Upper lobe of left lung (tissue), 6 donors: Measurements from ENCODE around the gene HNMT. TPM values are rescaled to one million over a fixed set of nuclear protein-coding genes. Genes with fewer than 3 reads are reported as not detected.

Experiments
- ATAC-seq, 2 donors: fragments of 200-7000 bp; cut with Tn5 transposase; one replicate each; pipeline ENCODE4 v1.9.1; 2022; ENCODE audit warnings: mild to moderate bottlenecking in 2 of 2, moderate library complexity in 2 of 2; ENCODE audit not compliant: low FRiP score in 2 of 2
- DNase-seq, 2 donors: peaks; one replicate each; pipeline ENCODE4 v3.0.0-alpha.2; 2019 to 2020
- H3K27ac ChIP-seq, 4 donors: fragments of 200-600 bp; sonication (generic); one replicate each; pipeline ENCODE4 v1.5.1; 2016 to 2019
- H3K27me3 ChIP-seq, 4 donors: fragments of 200-600 bp; sonication (generic); one replicate each; pipeline ENCODE4 v1.5.1; 2017 to 2019
- H3K36me3 ChIP-seq, 4 donors: fragments of 200-600 bp; sonication (generic); one replicate each; pipeline ENCODE4 v1.5.1; 2016 to 2019
- H3K4me1 ChIP-seq, 4 donors: fragments of 200-600 bp; sonication (generic); one replicate each; pipeline ENCODE4 v1.5.1; 2018 to 2019
- H3K4me3 ChIP-seq, 4 donors: fragments of 200-600 bp; sonication (generic); one replicate each; pipeline ENCODE4 v1.5.1; 2017 to 2019; ENCODE audit warnings: mild to moderate bottlenecking in 2 of 4, moderate library complexity in 1 of 4
- H3K9me3 ChIP-seq, 4 donors: fragments of 200-600 bp; sonication (generic); one replicate each; pipeline ENCODE4 v1.5.1; 2018 to 2019
- EP300 ChIP-seq, 4 donors: sonication (generic); formaldehyde crosslinking; IDR thresholded peaks; one replicate each; pipeline ENCODE4 v1.5.1; 2017; ENCODE audit warnings: antibody characterized with exemption in 4 of 4, control low read depth in 2 of 4
- POLR2A ChIP-seq, 4 donors: fragments of 450-650 bp; IDR thresholded peaks; one replicate each; pipeline ENCODE4 v1.5.1; 2016 to 2017; ENCODE audit warnings: antibody characterized with exemption in 4 of 4, mild to moderate bottlenecking in 2 of 4
- POLR2AphosphoS5 ChIP-seq, 2 donors: sonication (generic); formaldehyde crosslinking; IDR thresholded peaks; one replicate each; pipeline ENCODE4 v1.5.1; 2017; ENCODE audit warnings: antibody characterized with exemption in 2 of 2
- WGBS, 2 donors: methylation state at CpG; one replicate each; pipeline ENCODE4 v1.1.5; 2017 to 2018; 5-methylcytosine and 5-hydroxymethylcytosine counted together
- total RNA-seq, 6 donors: library from RNA; depleted of rRNA in 4 of 6; stranded (reverse); fragments of >200 nt in 4 of 6; gene quantifications; one replicate each; pipeline versions ENCODE4 v1.1.0 to v1.2.1, GENCODE V29; 2016 to 2021
- TF ChIP-seq, protein P1 (sequence below), 6 experiments: fragments of 450-650 bp in 4 of 6; fragments of 200-600 bp in 2 of 6; sonication (generic) in 2 of 6; IDR thresholded peaks; one replicate each; pipeline ENCODE4 v1.5.1; 2016 to 2019; ENCODE audit warnings: antibody characterized with exemption in 6 of 6
- donor health status: DM: no; HTN: no; CAD: no; lungs with moderate emphysema.
- donor health status: DM: no; HTN: yes; CAD: no; lungs with severe emphysema.

Gene HNMT
- total RNA-seq, 6 donors from 2014 or later = 36.1 to 81.7 (median 67.5) TPM

GRCh38 chr2:137937246-137937645, 27.0 kb upstream of the HNMT start:
- TF ChIP-seq, protein P1, sequence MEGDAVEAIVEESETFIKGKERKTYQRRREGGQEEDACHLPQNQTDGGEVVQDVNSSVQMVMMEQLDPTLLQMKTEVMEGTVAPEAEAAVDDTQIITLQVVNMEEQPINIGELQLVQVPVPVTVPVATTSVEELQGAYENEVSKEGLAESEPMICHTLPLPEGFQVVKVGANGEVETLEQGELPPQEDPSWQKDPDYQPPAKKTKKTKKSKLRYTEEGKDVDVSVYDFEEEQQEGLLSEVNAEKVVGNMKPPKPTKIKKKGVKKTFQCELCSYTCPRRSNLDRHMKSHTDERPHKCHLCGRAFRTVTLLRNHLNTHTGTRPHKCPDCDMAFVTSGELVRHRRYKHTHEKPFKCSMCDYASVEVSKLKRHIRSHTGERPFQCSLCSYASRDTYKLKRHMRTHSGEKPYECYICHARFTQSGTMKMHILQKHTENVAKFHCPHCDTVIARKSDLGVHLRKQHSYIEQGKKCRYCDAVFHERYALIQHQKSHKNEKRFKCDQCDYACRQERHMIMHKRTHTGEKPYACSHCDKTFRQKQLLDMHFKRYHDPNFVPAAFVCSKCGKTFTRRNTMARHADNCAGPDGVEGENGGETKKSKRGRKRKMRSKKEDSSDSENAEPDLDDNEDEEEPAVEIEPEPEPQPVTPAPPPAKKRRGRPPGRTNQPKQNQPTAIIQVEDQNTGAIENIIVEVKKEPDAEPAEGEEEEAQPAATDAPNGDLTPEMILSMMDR (IDR thresholded peaks at IDR 0.05) = no peak
- TF ChIP-seq EP300 (IDR thresholded peaks at IDR 0.05) (no peak), POLR2A (IDR thresholded peaks at IDR 0.05) (no peak), POLR2AphosphoS5 (IDR thresholded peaks at IDR 0.05) (no peak)
- Histone ChIP-seq H3K36me3 (no peaks in the 10 kb centered on the region), H3K4me1 (peaks cover 0 to 11% (median 0%) of the 10 kb centered on the region in 4 donors), H3K27me3 (no peaks in the 10 kb centered on the region), H3K9me3 (no peaks in the 10 kb centered on the region), H3K27ac (no peak overlapping the region), H3K4me3 (no peak overlapping the region)
- 89 to 94% methylated on average over 4 of the region's 4 CpGs for WGBS, 2 donors
- ATAC-seq (no peak), DNase-seq (no peak)

GRCh38 chr2:137937778-137938177, 26.5 kb upstream of the HNMT start:
- TF ChIP-seq POLR2AphosphoS5 (IDR thresholded peaks at IDR 0.05) (no peak), EP300 (IDR thresholded peaks at IDR 0.05) (no peak)
- WGBS, 2 donors = 60 to 62% methylated on average over 3 of the region's 3 CpGs

GRCh38 chr2:137938204-137938603, 26.1 kb upstream of the HNMT start:
- no peaks in the 10 kb centered on the region for H3K9me3 ChIP-seq
- DNase-seq = no peak
- H3K4me1 ChIP-seq = peaks cover 0 to 18% (median 0%) of the 10 kb centered on the region in 4 donors
- no peaks in the 10 kb centered on the region for H3K36me3 ChIP-seq
- WGBS, 2 donors = 56 to 61% methylated on average over 4 of the region's 4 CpGs
- H3K27ac ChIP-seq = no peak overlapping the region
- TF ChIP-seq POLR2AphosphoS5 (IDR thresholded peaks at IDR 0.05) = no peak
- TF ChIP-seq EP300 (IDR thresholded peaks at IDR 0.05) = no peak
- TF ChIP-seq POLR2A (IDR thresholded peaks at IDR 0.05) = no peak
- TF ChIP-seq, protein P1 (IDR thresholded peaks at IDR 0.05) = no peak
- H3K4me3 ChIP-seq = no peak overlapping the region
- ATAC-seq = no peak
- no peaks in the 10 kb centered on the region for H3K27me3 ChIP-seq

More at GRCh38 chr2:137937778-137938177, 26.5 kb upstream of the HNMT start:
- DNase-seq (no peak), ATAC-seq (no peak)
- no peak overlapping the region for H3K27ac ChIP-seq
- no peak overlapping the region for H3K4me3 ChIP-seq
- peaks cover 0 to 15% (median 0%) of the 10 kb centered on the region in 4 donors for H3K4me1 ChIP-seq
- no peaks in the 10 kb centered on the region for H3K27me3 ChIP-seq
- no peaks in the 10 kb centered on the region for H3K9me3 ChIP-seq
- no peaks in the 10 kb centered on the region for H3K36me3 ChIP-seq

- no peaks in the 10 kb centered on the region for H3K9me3 ChIP-seq
- H3K4me1 ChIP-seq = peaks cover 0 to 18% (median 0%) of the 10 kb centered on the region in 4 donors
- H3K36me3 ChIP-seq = no peaks in the 10 kb centered on the region
- DNase-seq (no peak), ATAC-seq (no peak)
- TF ChIP-seq POLR2AphosphoS5 (IDR thresholded peaks at IDR 0.05) = no peak
- TF ChIP-seq, protein P1 (IDR thresholded peaks at IDR 0.05) = no peak
- TF ChIP-seq POLR2A (IDR thresholded peaks at IDR 0.05) = no peak
- no peak for TF ChIP-seq EP300 (IDR thresholded peaks at IDR 0.05)
- no peak overlapping the region for H3K4me3 ChIP-seq
- no peaks in the 10 kb centered on the region for H3K27me3 ChIP-seq
- H3K27ac ChIP-seq = no peak overlapping the region
- WGBS, 2 donors = 72 to 90% methylated on average over 1 of the region's 1 CpG
Observed at GRCh38 chr2:137939026-137939425, 25.2 kb upstream of the HNMT start.

- no peak overlapping the region for H3K4me3 ChIP-seq
- H3K36me3 ChIP-seq = no peaks in the 10 kb centered on the region
- 73 to 80% methylated on average over 4 of the region's 4 CpGs for WGBS, 2 donors
- no peak for TF ChIP-seq POLR2AphosphoS5 (IDR thresholded peaks at IDR 0.05)
- TF ChIP-seq EP300 (IDR thresholded peaks at IDR 0.05) = no peak
- TF ChIP-seq POLR2A (IDR thresholded peaks at IDR 0.05) = no peak
- TF ChIP-seq, protein P1 (IDR thresholded peaks at IDR 0.05) = no peak
- no peak overlapping the region for H3K27ac ChIP-seq
- no peaks in the 10 kb centered on the region for H3K9me3 ChIP-seq
- no peak for ATAC-seq
- H3K4me1 ChIP-seq = peaks cover 0 to 18% (median 0%) of the 10 kb centered on the region in 4 donors
- no peaks in the 10 kb centered on the region for H3K27me3 ChIP-seq
- no peak for DNase-seq
Observed at GRCh38 chr2:137940154-137940553, 24.1 kb upstream of the HNMT start.
